ENCODE data around the gene SRGAP1.

SRGAP1 gene

DNA sequence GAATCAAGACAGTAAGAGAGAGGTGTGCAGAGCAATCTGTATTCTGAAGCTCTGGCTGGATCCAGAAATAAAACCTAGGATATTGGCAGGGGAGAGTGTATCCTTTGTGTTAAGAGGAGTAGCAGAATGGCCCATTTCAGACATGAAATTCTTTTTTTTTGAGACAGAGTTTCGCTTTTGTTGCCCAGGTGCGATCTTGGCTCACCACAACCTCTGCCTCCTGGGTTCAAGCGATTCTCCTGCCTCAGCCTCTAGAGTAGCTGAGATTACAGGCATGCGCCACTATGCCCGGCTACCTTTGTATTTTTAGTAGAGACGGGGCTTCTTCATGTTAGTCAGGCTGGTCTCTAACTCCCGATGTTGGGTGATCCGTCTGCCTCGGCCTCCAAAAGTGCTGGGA, 6.1 kb upstream of the SRGAP1 start:
- ChIA-PET POLR2A (no interaction called here), CTCF (interaction anchor here (0.5 to 4.5 kb wide), 3 partner anchors 206 to 418 kb away, joined by 3 to 32 read pairs (median 4); no protein-coding TSS in a partner anchor)
- Histone ChIP-seq H3K27ac (ENCODE audit: extremely low read depth, low read depth, low read length) (no peak overlapping the region), H3K9me3 (ENCODE audit: control insufficient read depth, insufficient read depth, low read depth, low read length) (no peaks in the 10 kb centered on the region), H3K36me3 (ENCODE audit: control insufficient read depth in 2 of 2, insufficient read depth in 1 of 2, low read length in 2 of 2) (no peaks in the 10 kb centered on the region), H3K4me1 (ENCODE audit: control insufficient read depth, insufficient read depth, low read length) (no peaks in the 10 kb centered on the region), H3K4me3 (ENCODE audit: low read depth, low read length) (no peak overlapping the region)
- TF ChIP-seq ZBTB1 (tag by site-specific recombination; IDR thresholded peaks at IDR 0.05) (no peak), BCL11B (tag by site-specific recombination; IDR thresholded peaks at IDR 0.05; ENCODE audit: low read depth) (no peak), ZNF561 (tag by site-specific recombination; IDR thresholded peaks at IDR 0.05; ENCODE audit: borderline replicate concordance) (no peak), SCRT1 (tag by site-specific recombination; IDR thresholded peaks at IDR 0.05; ENCODE audit: borderline replicate concordance) (no peak), ZNF510 (tag by site-specific recombination; IDR thresholded peaks at IDR 0.05; ENCODE audit: insufficient replicate concordance) (no peak), TRIM28 (IDR thresholded peaks at IDR 0.05; ENCODE audit: borderline replicate concordance, low read length) (no peak), KLF9 (tag by site-specific recombination; IDR thresholded peaks at IDR 0.05; ENCODE audit: low read depth) (no peak), ZNF514 (tag by site-specific recombination; IDR thresholded peaks at IDR 0.05) (no peak), ZNF146 (tag by site-specific recombination; IDR thresholded peaks at IDR 0.05) (no peak), ZNF571 (tag by site-specific recombination; IDR thresholded peaks at IDR 0.05) (no peak), ZNF2 (tag by site-specific recombination; IDR thresholded peaks at IDR 0.05) (no peak)
- TF ChIP-seq, protein P1, sequence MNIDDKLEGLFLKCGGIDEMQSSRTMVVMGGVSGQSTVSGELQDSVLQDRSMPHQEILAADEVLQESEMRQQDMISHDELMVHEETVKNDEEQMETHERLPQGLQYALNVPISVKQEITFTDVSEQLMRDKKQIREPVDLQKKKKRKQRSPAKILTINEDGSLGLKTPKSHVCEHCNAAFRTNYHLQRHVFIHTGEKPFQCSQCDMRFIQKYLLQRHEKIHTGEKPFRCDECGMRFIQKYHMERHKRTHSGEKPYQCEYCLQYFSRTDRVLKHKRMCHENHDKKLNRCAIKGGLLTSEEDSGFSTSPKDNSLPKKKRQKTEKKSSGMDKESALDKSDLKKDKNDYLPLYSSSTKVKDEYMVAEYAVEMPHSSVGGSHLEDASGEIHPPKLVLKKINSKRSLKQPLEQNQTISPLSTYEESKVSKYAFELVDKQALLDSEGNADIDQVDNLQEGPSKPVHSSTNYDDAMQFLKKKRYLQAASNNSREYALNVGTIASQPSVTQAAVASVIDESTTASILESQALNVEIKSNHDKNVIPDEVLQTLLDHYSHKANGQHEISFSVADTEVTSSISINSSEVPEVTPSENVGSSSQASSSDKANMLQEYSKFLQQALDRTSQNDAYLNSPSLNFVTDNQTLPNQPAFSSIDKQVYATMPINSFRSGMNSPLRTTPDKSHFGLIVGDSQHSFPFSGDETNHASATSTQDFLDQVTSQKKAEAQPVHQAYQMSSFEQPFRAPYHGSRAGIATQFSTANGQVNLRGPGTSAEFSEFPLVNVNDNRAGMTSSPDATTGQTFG (tag by site-specific recombination; IDR thresholded peaks at IDR 0.05; ENCODE audit: borderline replicate concordance) = no peak
- TF ChIP-seq, protein P2, sequence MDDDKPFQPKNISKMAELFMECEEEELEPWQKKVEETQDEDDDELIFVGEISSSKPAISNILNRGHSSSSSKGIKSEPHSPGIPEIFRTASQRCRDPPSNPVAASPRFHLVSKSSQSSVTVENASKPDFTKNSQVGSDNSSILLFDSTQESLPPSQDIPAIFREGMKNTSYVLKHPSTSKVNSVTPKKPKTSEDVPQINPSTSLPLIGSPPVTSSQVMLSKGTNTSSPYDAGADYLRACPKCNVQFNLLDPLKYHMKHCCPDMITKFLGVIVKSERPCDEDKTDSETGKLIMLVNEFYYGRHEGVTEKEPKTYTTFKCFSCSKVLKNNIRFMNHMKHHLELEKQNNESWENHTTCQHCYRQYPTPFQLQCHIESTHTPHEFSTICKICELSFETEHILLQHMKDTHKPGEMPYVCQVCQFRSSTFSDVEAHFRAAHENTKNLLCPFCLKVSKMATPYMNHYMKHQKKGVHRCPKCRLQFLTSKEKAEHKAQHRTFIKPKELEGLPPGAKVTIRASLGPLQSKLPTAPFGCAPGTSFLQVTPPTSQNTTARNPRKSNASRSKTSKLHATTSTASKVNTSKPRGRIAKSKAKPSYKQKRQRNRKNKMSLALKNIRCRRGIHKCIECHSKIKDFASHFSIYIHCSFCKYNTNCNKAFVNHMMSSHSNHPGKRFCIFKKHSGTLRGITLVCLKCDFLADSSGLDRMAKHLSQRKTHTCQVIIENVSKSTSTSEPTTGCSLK (tag by site-specific recombination; IDR thresholded peaks at IDR 0.05) = no peak
- TF ChIP-seq, protein P3, sequence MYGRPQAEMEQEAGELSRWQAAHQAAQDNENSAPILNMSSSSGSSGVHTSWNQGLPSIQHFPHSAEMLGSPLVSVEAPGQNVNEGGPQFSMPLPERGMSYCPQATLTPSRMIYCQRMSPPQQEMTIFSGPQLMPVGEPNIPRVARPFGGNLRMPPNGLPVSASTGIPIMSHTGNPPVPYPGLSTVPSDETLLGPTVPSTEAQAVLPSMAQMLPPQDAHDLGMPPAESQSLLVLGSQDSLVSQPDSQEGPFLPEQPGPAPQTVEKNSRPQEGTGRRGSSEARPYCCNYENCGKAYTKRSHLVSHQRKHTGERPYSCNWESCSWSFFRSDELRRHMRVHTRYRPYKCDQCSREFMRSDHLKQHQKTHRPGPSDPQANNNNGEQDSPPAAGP (tag by site-specific recombination; IDR thresholded peaks at IDR 0.05) = no peak

DNA sequence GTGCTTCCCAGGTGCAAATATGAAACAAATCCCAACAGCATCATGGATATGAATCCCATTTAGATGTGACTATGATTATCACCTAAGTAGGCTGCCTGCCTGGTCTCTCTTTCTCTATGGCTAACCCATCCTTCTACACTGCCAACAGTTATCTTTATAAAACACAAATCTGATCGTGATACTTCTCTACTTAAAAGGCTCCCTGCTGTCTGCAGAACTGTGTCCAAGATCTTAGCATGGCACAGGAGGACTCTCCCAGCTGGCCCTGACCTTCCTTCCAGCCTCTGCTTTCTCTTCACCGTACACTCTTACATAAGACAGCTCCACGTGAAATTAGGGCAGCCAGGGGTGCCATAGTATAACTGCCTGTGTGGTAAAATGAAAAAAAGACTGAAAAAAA, 3.5 kb upstream of the SRGAP1 start:
- POLR2A ChIA-PET = no interaction called here

More for the DNA sequence above, 3.5 kb upstream of the SRGAP1 start:
- H3K9me3 ChIP-seq (ENCODE audit: control insufficient read depth, insufficient read depth, low read depth, low read length) = no peaks in the 10 kb centered on the region
- CTCF ChIA-PET = interaction anchor here (4.5 kb wide), 1 partner anchor 415 kb away, joined by 32 read pairs; no protein-coding TSS in a partner anchor
- no peak overlapping the region for H3K4me3 ChIP-seq (ENCODE audit: low read depth, low read length)
- TF ChIP-seq OVOL3 (tag by site-specific recombination; IDR thresholded peaks at IDR 0.05) = no peak
- TF ChIP-seq, protein P4, sequence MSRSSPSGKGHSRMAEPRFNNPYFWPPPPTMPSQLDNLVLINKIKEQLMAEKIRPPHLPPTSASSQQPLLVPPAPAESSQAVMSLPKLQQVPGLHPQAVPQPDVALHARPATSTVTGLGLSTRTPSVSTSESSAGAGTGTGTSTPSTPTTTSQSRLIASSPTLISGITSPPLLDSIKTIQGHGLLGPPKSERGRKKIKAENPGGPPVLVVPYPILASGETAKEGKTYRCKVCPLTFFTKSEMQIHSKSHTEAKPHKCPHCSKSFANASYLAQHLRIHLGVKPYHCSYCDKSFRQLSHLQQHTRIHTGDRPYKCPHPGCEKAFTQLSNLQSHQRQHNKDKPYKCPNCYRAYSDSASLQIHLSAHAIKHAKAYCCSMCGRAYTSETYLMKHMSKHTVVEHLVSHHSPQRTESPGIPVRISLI (tag by site-specific recombination; IDR thresholded peaks at IDR 0.05) = 0 out of 2 replicates have a peak, but pooled peaks have one; percentile 40
- no peaks in the 10 kb centered on the region for H3K4me1 ChIP-seq (ENCODE audit: control insufficient read depth, insufficient read depth, low read length)
- H3K36me3 ChIP-seq (ENCODE audit: control insufficient read depth in 2 of 2, insufficient read depth in 1 of 2, low read length in 2 of 2) = no peaks in the 10 kb centered on the region
- H3K27ac ChIP-seq (ENCODE audit: extremely low read depth, low read depth, low read length) = no peak overlapping the region
